OCI-LY1 (cell line): Measurements from ENCODE around the gene NDUFS7.

Source experiments
- EZH2 ChIP-seq: fragments of 200-600 bp; sonication (generic), shearing (Covaris generic); IDR thresholded peaks from 2 replicates; pipeline ENCODE4 v1.8.0; 2017; ENCODE audit warnings: borderline replicate concordance, mixed run types, mild to moderate bottlenecking, antibody characterized with exemption, low read length, moderate library complexity, mixed read lengths
- TF ChIP-seq, protein P1 (sequence below): fragments of 200-600 bp; sonication (generic), shearing (Covaris generic); IDR thresholded peaks from 2 replicates; pipeline ENCODE4 v1.5.1; 2017; ENCODE audit warnings: mild to moderate bottlenecking, antibody characterized with exemption, low read length, moderate library complexity, mixed read lengths

DNA sequence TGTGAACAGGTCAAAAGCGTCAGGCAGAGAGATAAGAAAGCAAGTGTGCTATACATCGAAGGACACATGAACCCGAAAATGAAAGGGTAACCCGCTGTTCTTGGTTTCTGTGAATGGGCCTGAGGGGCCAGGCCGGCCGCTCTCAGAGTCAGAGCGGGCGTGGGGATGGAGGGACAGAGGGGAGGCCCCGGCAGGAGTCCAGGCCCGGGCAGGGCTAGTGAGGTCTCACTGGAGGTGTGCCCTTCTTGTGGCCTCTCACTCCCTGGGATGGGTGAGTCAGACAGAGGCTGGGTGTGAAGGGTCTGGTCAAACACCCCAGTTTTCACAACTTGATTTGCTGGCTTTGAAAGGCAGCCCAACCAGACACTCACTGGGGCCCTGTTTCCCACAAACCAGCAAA is 17.4 kb upstream of the NDUFS7 start:
- TF ChIP-seq, protein P1, sequence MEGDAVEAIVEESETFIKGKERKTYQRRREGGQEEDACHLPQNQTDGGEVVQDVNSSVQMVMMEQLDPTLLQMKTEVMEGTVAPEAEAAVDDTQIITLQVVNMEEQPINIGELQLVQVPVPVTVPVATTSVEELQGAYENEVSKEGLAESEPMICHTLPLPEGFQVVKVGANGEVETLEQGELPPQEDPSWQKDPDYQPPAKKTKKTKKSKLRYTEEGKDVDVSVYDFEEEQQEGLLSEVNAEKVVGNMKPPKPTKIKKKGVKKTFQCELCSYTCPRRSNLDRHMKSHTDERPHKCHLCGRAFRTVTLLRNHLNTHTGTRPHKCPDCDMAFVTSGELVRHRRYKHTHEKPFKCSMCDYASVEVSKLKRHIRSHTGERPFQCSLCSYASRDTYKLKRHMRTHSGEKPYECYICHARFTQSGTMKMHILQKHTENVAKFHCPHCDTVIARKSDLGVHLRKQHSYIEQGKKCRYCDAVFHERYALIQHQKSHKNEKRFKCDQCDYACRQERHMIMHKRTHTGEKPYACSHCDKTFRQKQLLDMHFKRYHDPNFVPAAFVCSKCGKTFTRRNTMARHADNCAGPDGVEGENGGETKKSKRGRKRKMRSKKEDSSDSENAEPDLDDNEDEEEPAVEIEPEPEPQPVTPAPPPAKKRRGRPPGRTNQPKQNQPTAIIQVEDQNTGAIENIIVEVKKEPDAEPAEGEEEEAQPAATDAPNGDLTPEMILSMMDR: no peak
- no peak for TF ChIP-seq EZH2
